ENCODE data around the gene SEC23A. TPM values are rescaled to one million over a fixed set of nuclear protein-coding genes. Genes with fewer than 3 reads are reported as not detected.
"Not testable (repeated sequence)": the region's sequence is repeated elsewhere in the genome, so short reads cannot be mapped to it uniquely, and the experiment has no call there.

SEC23A gene
- total RNA-seq, 4 donors from 2014 or later, result 24.4 to 64.4 (median 41.3) TPM

DNA sequence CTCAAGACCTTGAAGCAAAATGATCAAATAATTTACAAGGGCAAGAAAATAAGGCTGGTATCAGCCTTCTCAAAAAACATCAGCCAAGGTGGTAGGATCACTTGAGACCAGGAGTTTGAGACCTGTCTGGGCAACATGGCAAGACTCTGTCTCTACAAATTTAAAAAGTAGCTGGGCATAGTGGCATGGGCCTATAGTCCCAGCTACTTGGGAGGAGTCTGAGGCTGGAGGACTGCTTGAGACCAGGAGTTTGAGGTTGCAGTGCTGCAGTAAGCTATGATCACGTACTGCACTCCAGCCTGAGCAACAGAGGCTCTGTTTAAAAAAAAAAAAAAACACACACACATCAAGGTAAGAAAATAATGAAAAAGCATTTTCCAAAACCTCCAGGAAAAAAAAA, 22.1 kb downstream of the SEC23A start:
- TF ChIP-seq CTCF (IDR thresholded peaks at IDR 0.05) (no peak), POLR2A (IDR thresholded peaks at IDR 0.05) (no peak)
- intact Hi-C loops (cut with DNase I; ENCODE audit: low total_unique reads), result no loop called here
- WGBS, 2 donors, result 100% methylated on average over 1 of the region's 1 CpG
- no peak for DNase-seq (ENCODE audit: low spot score in 2 of 2)
- no peak overlapping the region for H3K4me3 ChIP-seq (ENCODE audit: low read depth, poor library complexity, severe bottlenecking)

GRCh38 chr14:39071096-39071495, 31.9 kb downstream of the SEC23A start:
- no peak for TF ChIP-seq CTCF (IDR thresholded peaks at IDR 0.05)
- TF ChIP-seq POLR2A (IDR thresholded peaks at IDR 0.05), result no peak
- no peak for DNase-seq (ENCODE audit: low spot score in 2 of 2)
- intact Hi-C loops (cut with DNase I; ENCODE audit: low total_unique reads), result no loop called here
- H3K4me3 ChIP-seq (ENCODE audit: low read depth, poor library complexity, severe bottlenecking), result no peak overlapping the region
- WGBS, 2 donors, result 84 to 95% methylated on average over 2 of the region's 2 CpGs

DNA sequence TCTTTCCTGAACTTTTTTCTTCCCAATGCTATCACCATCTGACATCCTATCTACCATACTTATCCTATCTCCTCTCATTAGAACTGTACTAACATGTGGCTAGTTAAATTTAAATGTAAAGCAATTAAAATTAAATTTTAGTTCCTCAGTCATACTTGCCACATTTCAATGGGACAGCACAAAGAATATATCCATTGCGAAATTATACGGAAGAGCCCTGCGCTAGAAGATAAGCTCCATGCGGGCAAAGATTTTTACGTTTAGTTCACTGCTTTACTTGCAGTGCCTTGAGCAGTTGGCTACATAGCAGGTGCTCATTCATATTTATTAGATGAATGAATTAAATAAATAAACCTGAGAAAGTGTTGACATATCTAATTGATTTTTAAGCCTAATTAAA, 33.1 kb downstream of the SEC23A start:
- 95 to 99% methylated on average over 5 of the region's 5 CpGs for WGBS, 2 donors
- TF ChIP-seq POLR2A (IDR thresholded peaks at IDR 0.05), result no peak
- no peak for TF ChIP-seq CTCF (IDR thresholded peaks at IDR 0.05)
- intact Hi-C loops (cut with DNase I; ENCODE audit: low total_unique reads), result no loop called here
- no peak for DNase-seq (ENCODE audit: low spot score in 2 of 2)
- H3K4me3 ChIP-seq (ENCODE audit: low read depth, poor library complexity, severe bottlenecking), result no peak overlapping the region

- H3K4me3 ChIP-seq (ENCODE audit: low read depth, poor library complexity, severe bottlenecking); DNase-seq (ENCODE audit: low spot score in 2 of 2); intact Hi-C loops (cut with DNase I; ENCODE audit: low total_unique reads): not testable (repeated sequence)
- WGBS, 2 donors, result 96 to 98% methylated on average over 7 of the region's 7 CpGs
These were observed 33.7 kb downstream of the SEC23A start for GRCh38 chr14:39069169-39069805.

GRCh38 chr14:39060818-39061437, 42.1 kb downstream of the SEC23A start:
- intact Hi-C loops (cut with DNase I; ENCODE audit: low total_unique reads), result no loop called here
- H3K4me3 ChIP-seq (ENCODE audit: low read depth, poor library complexity, severe bottlenecking), result no peak overlapping the region
- TF ChIP-seq CTCF (IDR thresholded peaks at IDR 0.05), result no peak
- TF ChIP-seq POLR2A (IDR thresholded peaks at IDR 0.05), result no peak
- DNase-seq (ENCODE audit: low spot score in 2 of 2), result no peak
- WGBS, 2 donors, result 95 to 96% methylated on average over 4 of the region's 4 CpGs

DNA sequence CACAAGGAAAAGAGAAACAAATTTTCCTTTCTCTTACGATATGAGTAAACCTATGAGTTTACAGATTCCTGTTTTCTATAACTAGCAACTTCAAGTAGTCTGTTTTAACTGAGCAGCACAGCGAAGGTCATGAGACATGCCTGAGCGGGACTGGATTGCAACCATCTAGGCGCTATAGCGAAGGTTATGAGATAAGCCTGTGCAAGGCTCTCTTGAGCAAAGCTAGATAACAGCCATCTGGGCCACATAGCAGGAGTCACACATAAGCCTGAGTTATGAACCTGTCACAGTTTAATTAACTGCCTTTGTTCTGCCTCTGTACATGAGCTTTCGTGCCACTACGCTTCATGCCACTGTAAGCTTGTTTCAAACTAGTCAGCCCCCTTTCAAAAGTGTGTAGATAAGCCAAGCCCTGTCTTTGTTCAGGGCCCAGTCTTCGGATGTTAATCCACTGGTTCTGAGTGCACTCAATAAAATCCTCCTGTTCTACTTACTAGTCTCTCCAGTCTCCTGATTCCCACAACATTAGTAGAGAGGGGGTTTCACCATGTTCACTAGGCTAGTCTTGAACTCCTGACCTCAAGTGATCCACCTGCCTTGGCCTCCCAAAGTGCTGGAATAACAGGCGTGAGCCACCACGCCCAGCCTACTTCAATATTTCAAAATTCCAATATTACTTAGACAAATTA, 47.1 kb downstream of the SEC23A start:
- H3K4me3 ChIP-seq (ENCODE audit: low read depth, poor library complexity, severe bottlenecking), result no peak overlapping the region
- no peak for DNase-seq (ENCODE audit: low spot score in 2 of 2)
- intact Hi-C loops (cut with DNase I; ENCODE audit: low total_unique reads), result no loop called here
- 89 to 95% methylated on average over 10 of the region's 10 CpGs for WGBS, 2 donors
- no peak for TF ChIP-seq POLR2A (IDR thresholded peaks at IDR 0.05)
- no peak for TF ChIP-seq CTCF (IDR thresholded peaks at IDR 0.05)

GRCh38 chr14:39052869-39053454, 50.1 kb downstream of the SEC23A start:
- 81 to 83% methylated on average over 5 of the region's 5 CpGs for WGBS, 2 donors
- intact Hi-C loops (cut with DNase I; ENCODE audit: low total_unique reads); DNase-seq (ENCODE audit: low spot score in 2 of 2); H3K4me3 ChIP-seq (ENCODE audit: low read depth, poor library complexity, severe bottlenecking): not testable (repeated sequence)

Measured in lower leg skin (tissue), 4 donors.